ENCODE results near the gene CD19. TPM values are rescaled to one million over a fixed set of nuclear protein-coding genes. Genes with fewer than 3 reads are reported as not detected.

CD19 gene
- total RNA-seq, 2 experiments from 2014 or later: 1.1 to 1.3 TPM

DNA sequence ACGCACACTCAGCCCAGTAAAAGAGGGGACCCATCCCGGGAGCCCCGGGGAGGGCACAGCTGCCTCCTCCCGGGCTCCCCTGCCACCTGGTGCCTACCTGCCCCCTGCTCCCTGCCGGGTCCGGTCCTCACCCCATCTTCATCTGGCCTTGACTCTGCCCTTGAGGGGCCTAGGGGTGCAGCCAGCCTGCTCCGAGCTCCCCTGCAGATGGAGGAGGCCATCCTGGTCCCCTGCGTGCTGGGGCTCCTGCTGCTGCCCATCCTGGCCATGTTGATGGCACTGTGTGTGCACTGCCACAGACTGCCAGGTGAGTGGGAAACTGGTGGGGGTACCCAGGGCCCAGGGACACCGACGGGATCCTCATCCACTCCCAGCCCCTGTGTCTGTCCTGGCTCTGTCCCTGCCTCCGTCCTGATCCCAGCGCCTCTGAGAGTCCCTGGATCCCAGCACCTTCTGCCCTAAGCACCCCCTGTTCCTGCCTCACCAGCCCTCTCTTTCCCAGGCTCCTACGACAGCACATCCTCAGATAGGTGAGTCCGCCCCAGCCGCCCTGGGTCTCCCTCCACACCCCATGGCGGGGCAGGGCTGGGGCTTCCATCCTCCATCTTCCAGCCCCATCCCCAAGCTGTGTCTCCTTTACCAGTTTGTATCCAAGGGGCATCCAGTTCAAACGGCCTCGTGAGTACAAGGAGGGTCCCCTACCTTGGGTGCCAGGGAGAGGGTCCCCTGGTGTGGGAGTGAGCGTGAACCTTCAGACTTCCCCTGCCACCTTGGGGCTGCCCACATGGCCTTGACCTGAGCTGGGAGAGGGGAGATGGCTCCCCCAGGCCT is 53.7 kb downstream of the CD19 start:
- H3K4me3 Mint-ChIP-seq: peak overlapping the region; percentile 94
- ATAC-seq: peak; percentile 22
- peak overlapping the region; percentile 96 for H3K27ac Mint-ChIP-seq
- peaks cover 13% of the 10 kb centered on the region for H3K9me3 Mint-ChIP-seq
- no peaks in the 10 kb centered on the region for H3K27me3 Mint-ChIP-seq
- H3K4me1 Mint-ChIP-seq (ENCODE audit: low read depth): peaks cover 50% of the 10 kb centered on the region
- H3K36me3 Mint-ChIP-seq (ENCODE audit: low read depth): peaks cover 86% of the 10 kb centered on the region
- CTCF ChIA-PET: interaction anchor here (0.5 to 3.4 kb wide), 6 partner anchors 8 to 493 kb away, joined by 3 to 20 read pairs (median 6); partner anchors contain the start of genes CLN3 and SPNS1
- DNase-seq: peak; percentile 48
- TF ChIP-seq CTCF (IDR thresholded peaks at IDR 0.05): no peak
- POLR2A ChIA-PET: interaction anchor here (1.0 to 12.0 kb wide), 10 partner anchors 11 to 46 kb away, joined by 3 to 97 read pairs (median 6); partner anchors contain the start of genes NFATC2IP and SPNS1
- intact Hi-C loops (cut with micrococcal nuclease): loop anchor here (5.0 kb wide), 1 partner anchor 42 kb away; no protein-coding TSS in a partner anchor

DNA sequence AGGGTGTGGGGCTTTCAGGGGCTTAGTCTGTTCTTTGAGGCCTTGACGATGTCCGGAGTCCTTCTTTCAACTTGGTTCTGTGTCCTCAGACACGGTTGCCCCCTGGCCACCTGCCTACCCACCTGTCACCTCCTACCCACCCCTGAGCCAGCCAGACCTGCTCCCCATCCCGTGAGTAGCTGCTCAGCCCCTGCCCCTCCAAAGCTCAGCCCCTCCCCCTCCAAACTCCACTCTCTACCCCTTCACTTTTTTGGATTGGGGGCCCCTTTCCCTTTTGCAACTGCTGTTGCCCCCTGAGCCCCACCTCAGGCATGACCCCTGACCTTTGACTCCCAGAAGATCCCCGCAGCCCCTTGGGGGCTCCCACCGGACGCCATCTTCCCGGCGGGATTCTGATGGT is 54.3 kb downstream of the CD19 start:
- Mint-ChIP-seq H3K27ac (peak overlapping the region; percentile 96), H3K36me3 (ENCODE audit: low read depth) (peaks cover 89% of the 10 kb centered on the region), H3K4me3 (peak overlapping the region; percentile 94), H3K9me3 (peaks cover 13% of the 10 kb centered on the region), H3K4me1 (ENCODE audit: low read depth) (peaks cover 54% of the 10 kb centered on the region), H3K27me3 (no peaks in the 10 kb centered on the region)
- ATAC-seq (no peak), DNase-seq (no peak)
- ChIA-PET POLR2A (interaction anchor here (0.8 to 12.0 kb wide), 8 partner anchors 11 to 44 kb away, joined by 3 to 97 read pairs (median 12); partner anchors contain the start of gene SPNS1), CTCF (interaction anchor here (0.5 to 2.0 kb wide), 4 partner anchors 8 to 494 kb away, joined by 3 to 11 read pairs (median 6); partner anchors contain the start of genes CLN3 and SPNS1)
- TF ChIP-seq CTCF (IDR thresholded peaks at IDR 0.05): no peak
- intact Hi-C loops (cut with micrococcal nuclease): loop anchor here (5.0 kb wide), 1 partner anchor 41 kb away; no protein-coding TSS in a partner anchor

GRCh38 chr16:28986492-28986891 is 54.7 kb downstream of the CD19 start:
- Mint-ChIP-seq H3K9me3 (peaks cover 13% of the 10 kb centered on the region), H3K4me3 (peak overlapping the region; percentile 94), H3K36me3 (ENCODE audit: low read depth) (peaks cover 87% of the 10 kb centered on the region), H3K27me3 (no peaks in the 10 kb centered on the region), H3K4me1 (ENCODE audit: low read depth) (peaks cover 57% of the 10 kb centered on the region), H3K27ac (peak overlapping the region; percentile 96)
- DNase-seq (no peak), ATAC-seq (no peak)
- CTCF ChIA-PET: interaction anchor here (0.8 to 2.0 kb wide), 5 partner anchors 9 to 38 kb away, joined by 3 to 11 read pairs (median 4); partner anchors contain the start of gene SPNS1
- intact Hi-C loops (cut with micrococcal nuclease): loop anchor here (5.0 kb wide), 1 partner anchor 41 kb away; no protein-coding TSS in a partner anchor
- POLR2A ChIA-PET: interaction anchor here (0.8 to 12.0 kb wide), 10 partner anchors 12 to 164 kb away, joined by 3 to 97 read pairs (median 8); partner anchors contain the start of genes ATXN2L, NFATC2IP and SPNS1
- TF ChIP-seq CTCF (IDR thresholded peaks at IDR 0.05): no peak

DNA sequence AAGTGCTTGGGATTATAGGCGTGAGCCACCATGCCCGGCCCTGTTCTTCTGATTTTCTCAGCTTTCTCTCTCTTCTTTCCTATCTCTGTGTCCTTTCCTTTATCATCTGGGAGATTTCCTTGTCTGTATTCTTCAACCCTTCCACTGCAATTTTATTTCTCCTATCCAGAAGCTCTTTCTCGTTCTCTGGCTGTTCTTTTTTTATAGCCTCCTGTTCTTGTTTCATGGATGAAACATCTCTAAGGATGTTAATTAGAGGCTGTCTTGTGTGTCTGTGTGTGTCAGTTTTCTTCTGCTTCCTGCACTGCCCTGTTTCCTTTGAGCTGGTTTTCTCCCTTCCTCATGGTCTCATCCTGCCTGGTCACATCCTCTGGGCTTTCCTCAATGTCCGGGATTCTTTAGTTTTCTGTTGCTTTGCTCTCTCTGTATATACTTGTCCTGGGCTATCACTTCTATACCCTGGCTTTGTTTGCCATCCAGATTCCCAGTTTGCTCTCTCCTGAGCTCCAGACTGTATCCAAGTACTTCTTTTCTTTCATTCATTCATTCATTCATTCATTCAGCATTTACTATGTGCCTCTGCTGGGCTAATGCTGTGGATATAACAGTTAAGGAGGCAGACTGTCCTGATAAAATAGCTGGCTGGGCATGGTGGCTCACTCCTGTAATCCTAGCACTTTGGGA is 55.5 kb downstream of the CD19 start:
- DNase-seq (no peak), ATAC-seq (no peak)
- no peak for TF ChIP-seq CTCF (IDR thresholded peaks at IDR 0.05)
- H3K9me3 Mint-ChIP-seq: peaks cover 8% of the 10 kb centered on the region
- H3K27ac Mint-ChIP-seq: peak overlapping the region; percentile 96
- peak overlapping the region; percentile 94 for H3K4me3 Mint-ChIP-seq
- peaks cover 84% of the 10 kb centered on the region for H3K36me3 Mint-ChIP-seq (ENCODE audit: low read depth)
- no peaks in the 10 kb centered on the region for H3K27me3 Mint-ChIP-seq
- peaks cover 63% of the 10 kb centered on the region for H3K4me1 Mint-ChIP-seq (ENCODE audit: low read depth)
- POLR2A ChIA-PET: interaction anchor here (1.5 to 12.0 kb wide), 10 partner anchors 12 to 164 kb away, joined by 4 to 97 read pairs (median 10); partner anchors contain the start of genes ATXN2L, NFATC2IP and SPNS1
- CTCF ChIA-PET: interaction anchor here (0.8 to 2.0 kb wide), 7 partner anchors 9 to 37 kb away, joined by 3 to 11 read pairs (median 4); partner anchors contain the start of gene SPNS1
- intact Hi-C loops (cut with micrococcal nuclease): loop anchor here (5.0 kb wide), 1 partner anchor 40 kb away; no protein-coding TSS in a partner anchor

Other genes starting within 250 kb of the CD19 start
- 100 to 1,000 TPM; 837 to 851 TPM for gene EIF3C, start 220.5 kb upstream of the CD19 start, total RNA-seq
- 1 to 10 TPM; 3.8 TPM for gene NPIPB9, start 180.2 kb upstream of the CD19 start, total RNA-seq
- 100 to 1,000 TPM; 322 to 333 TPM for gene ATXN2L, start 109.0 kb upstream of the CD19 start, total RNA-seq
- 100 to 1,000 TPM; 309 to 323 TPM for gene TUFM, start 85.6 kb upstream of the CD19 start, total RNA-seq
- 10 to 100 TPM; 31.2 to 31.5 TPM for gene SH2B1, start 68.1 kb upstream of the CD19 start, total RNA-seq
- 1 to 10 TPM; 2.1 to 2.5 TPM for gene ATP2A1, start 53.5 kb upstream of the CD19 start, total RNA-seq
- 10 to 100 TPM; 13.1 to 14.0 TPM for gene RABEP2, start 6.7 kb upstream of the CD19 start, total RNA-seq
- 10 to 100 TPM; 63.8 to 71.8 TPM for gene NFATC2IP, start 19.0 kb downstream of the CD19 start, total RNA-seq
- gene SPNS1, start 42.8 kb downstream of the CD19 start, total RNA-seq: 10 to 100 TPM; 14.6 to 18.2 TPM
- 100 to 1,000 TPM; 193 to 206 TPM for gene LAT, start 53.1 kb downstream of the CD19 start, total RNA-seq